Esophagus squamous epithelium (tissue), 4 donors: ENCODE data around the gene ARMH1.
"Not testable (repeated sequence)": the region's sequence is repeated elsewhere in the genome, so short reads cannot be mapped to it uniquely, and the experiment has no call there.

Experiments used
- POLR2A ChIP-seq, 4 donors: fragments of 450-650 bp; IDR thresholded peaks; one replicate each; pipeline ENCODE4 v1.6.1; 2017; ENCODE audit warnings: antibody characterized with exemption in 4 of 4, mild to moderate bottlenecking in 4 of 4, moderate library complexity in 3 of 4
- TF ChIP-seq, protein P1 (sequence below), 6 experiments: fragments of 450-650 bp in 4 of 6; fragments of 200-600 bp in 2 of 6; sonication (generic) in 2 of 6; IDR thresholded peaks; one replicate each; pipeline ENCODE4 v1.5.1; 2016 to 2019; ENCODE audit warnings: antibody characterized with exemption in 6 of 6, mild to moderate bottlenecking in 4 of 6, moderate library complexity in 4 of 6

- TF ChIP-seq POLR2A (IDR thresholded peaks at IDR 0.05): not testable (repeated sequence)
- TF ChIP-seq, protein P1, sequence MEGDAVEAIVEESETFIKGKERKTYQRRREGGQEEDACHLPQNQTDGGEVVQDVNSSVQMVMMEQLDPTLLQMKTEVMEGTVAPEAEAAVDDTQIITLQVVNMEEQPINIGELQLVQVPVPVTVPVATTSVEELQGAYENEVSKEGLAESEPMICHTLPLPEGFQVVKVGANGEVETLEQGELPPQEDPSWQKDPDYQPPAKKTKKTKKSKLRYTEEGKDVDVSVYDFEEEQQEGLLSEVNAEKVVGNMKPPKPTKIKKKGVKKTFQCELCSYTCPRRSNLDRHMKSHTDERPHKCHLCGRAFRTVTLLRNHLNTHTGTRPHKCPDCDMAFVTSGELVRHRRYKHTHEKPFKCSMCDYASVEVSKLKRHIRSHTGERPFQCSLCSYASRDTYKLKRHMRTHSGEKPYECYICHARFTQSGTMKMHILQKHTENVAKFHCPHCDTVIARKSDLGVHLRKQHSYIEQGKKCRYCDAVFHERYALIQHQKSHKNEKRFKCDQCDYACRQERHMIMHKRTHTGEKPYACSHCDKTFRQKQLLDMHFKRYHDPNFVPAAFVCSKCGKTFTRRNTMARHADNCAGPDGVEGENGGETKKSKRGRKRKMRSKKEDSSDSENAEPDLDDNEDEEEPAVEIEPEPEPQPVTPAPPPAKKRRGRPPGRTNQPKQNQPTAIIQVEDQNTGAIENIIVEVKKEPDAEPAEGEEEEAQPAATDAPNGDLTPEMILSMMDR (IDR thresholded peaks at IDR 0.05): not testable (repeated sequence)
Measured at GRCh38 chr1:44699375-44699774, 24.9 kb downstream of the ARMH1 start.
